Measurements from ENCODE around the gene TSPEAR. TPM values are rescaled to one million over a fixed set of nuclear protein-coding genes. Genes with fewer than 3 reads are reported as not detected.

TSPEAR gene
- total RNA-seq, 1 experiment from 2014 or later: 0.32 TPM

DNA sequence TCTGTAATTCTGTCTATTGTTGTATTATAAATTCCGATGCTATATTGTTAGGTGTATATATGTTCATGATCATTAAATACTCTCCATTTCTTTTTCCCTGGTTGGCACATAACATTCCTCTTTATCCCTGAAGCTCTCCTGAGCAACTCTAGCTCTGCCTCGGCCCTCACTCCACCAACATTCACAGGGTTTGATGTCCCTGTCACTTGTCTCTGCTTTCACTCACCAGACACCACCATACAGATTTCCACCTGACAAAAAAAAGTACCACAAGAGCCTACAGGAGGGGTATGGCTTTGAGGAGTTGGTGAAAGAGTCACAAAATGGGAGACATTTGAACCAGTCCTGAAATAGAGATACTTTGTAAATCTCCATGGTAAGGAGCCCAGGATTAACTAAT is 8.8 kb upstream of the TSPEAR start:
- no peaks in the 10 kb centered on the region for H3K4me1 Mint-ChIP-seq (ENCODE audit: low read depth, unreplicated experiment)
- H3K27me3 Mint-ChIP-seq (ENCODE audit: insufficient read depth, unreplicated experiment): peaks cover 17% of the 10 kb centered on the region
- POLR2A ChIA-PET: no interaction called here
- TF ChIP-seq, protein P1, sequence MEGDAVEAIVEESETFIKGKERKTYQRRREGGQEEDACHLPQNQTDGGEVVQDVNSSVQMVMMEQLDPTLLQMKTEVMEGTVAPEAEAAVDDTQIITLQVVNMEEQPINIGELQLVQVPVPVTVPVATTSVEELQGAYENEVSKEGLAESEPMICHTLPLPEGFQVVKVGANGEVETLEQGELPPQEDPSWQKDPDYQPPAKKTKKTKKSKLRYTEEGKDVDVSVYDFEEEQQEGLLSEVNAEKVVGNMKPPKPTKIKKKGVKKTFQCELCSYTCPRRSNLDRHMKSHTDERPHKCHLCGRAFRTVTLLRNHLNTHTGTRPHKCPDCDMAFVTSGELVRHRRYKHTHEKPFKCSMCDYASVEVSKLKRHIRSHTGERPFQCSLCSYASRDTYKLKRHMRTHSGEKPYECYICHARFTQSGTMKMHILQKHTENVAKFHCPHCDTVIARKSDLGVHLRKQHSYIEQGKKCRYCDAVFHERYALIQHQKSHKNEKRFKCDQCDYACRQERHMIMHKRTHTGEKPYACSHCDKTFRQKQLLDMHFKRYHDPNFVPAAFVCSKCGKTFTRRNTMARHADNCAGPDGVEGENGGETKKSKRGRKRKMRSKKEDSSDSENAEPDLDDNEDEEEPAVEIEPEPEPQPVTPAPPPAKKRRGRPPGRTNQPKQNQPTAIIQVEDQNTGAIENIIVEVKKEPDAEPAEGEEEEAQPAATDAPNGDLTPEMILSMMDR (IDR thresholded peaks at IDR 0.05; ENCODE audit: insufficient read depth in 1 of 2, low read depth in 1 of 2, low read length in 1 of 2, severe bottlenecking in 1 of 2, unreplicated experiment in 1 of 2): no peak
- intact Hi-C loops (cut with micrococcal nuclease; ENCODE audit: unreplicated experiment): no loop called here
- Histone ChIP-seq H3K4me3 (ENCODE audit: low read depth, low read length) (no peak overlapping the region), H3K4me1 (no peaks in the 10 kb centered on the region), H3K9me3 (no peaks in the 10 kb centered on the region), H3K27me3 (replicated peaks; ENCODE audit: control insufficient read depth, insufficient read depth, low read length) (no peaks in the 10 kb centered on the region), H3K36me3 (ENCODE audit: control insufficient read depth, insufficient read depth, low read length) (no peaks in the 10 kb centered on the region)
- DNase-seq: no peak
- H3K9me3 Mint-ChIP-seq (ENCODE audit: unreplicated experiment): no peaks in the 10 kb centered on the region
- no peak overlapping the region for H3K4me3 Mint-ChIP-seq (ENCODE audit: unreplicated experiment)
- no TSS peak for BruUV-seq (replicated peaks)
- CTCF ChIA-PET: no interaction called here
- H3K27ac Mint-ChIP-seq (ENCODE audit: unreplicated experiment): no peak overlapping the region
- H3K36me3 Mint-ChIP-seq (ENCODE audit: insufficient read depth, unreplicated experiment): no peaks in the 10 kb centered on the region

DNA sequence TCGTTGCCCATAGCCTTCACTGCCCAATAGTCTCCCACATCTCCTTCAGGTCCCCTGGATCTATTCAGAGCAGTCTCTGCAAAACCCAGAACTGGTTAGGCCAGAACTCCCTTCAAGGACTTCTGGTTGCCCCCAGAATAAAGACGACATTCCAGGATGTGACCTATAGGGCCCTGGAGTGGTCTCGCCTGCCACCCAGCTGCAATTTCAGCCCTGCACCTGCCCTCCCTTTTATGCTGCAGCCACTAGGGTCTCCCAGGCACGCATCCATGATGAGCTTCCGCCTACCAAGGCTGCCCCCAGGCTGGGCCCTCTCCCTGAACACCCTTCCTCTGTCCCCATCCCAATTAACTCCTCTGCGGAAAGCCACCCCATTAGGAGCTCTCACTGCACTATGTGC is 7.2 kb upstream of the TSPEAR start:
- no peak for DNase-seq
- ChIA-PET CTCF (interaction anchor here (1.0 kb wide), 1 partner anchor 208 kb away, joined by 3 read pairs; no protein-coding TSS in a partner anchor), POLR2A (no interaction called here)
- BruUV-seq (replicated peaks): no TSS peak
- Histone ChIP-seq H3K4me1 (no peaks in the 10 kb centered on the region), H3K4me3 (ENCODE audit: low read depth, low read length) (no peak overlapping the region), H3K9me3 (no peaks in the 10 kb centered on the region), H3K27me3 (replicated peaks; ENCODE audit: control insufficient read depth, insufficient read depth, low read length) (no peaks in the 10 kb centered on the region), H3K36me3 (ENCODE audit: control insufficient read depth, insufficient read depth, low read length) (no peaks in the 10 kb centered on the region)
- intact Hi-C loops (cut with micrococcal nuclease; ENCODE audit: unreplicated experiment): no loop called here
- Mint-ChIP-seq H3K9me3 (ENCODE audit: unreplicated experiment) (no peaks in the 10 kb centered on the region), H3K4me3 (ENCODE audit: unreplicated experiment) (no peak overlapping the region), H3K27me3 (ENCODE audit: insufficient read depth, unreplicated experiment) (peaks cover 17% of the 10 kb centered on the region), H3K27ac (ENCODE audit: unreplicated experiment) (no peak overlapping the region), H3K36me3 (ENCODE audit: insufficient read depth, unreplicated experiment) (no peaks in the 10 kb centered on the region), H3K4me1 (ENCODE audit: low read depth, unreplicated experiment) (no peaks in the 10 kb centered on the region)
- TF ChIP-seq, protein P1 (IDR thresholded peaks at IDR 0.05; ENCODE audit: insufficient read depth in 1 of 2, low read depth in 1 of 2, low read length in 1 of 2, severe bottlenecking in 1 of 2, unreplicated experiment in 1 of 2): peak in 1 of 2 experiments; percentile 38

- ChIA-PET POLR2A (no interaction called here), CTCF (interaction anchor here (1.0 kb wide), 1 partner anchor 207 kb away, joined by 3 read pairs; no protein-coding TSS in a partner anchor)
- no TSS peak for BruUV-seq (replicated peaks)
- Histone ChIP-seq H3K27me3 (replicated peaks; ENCODE audit: control insufficient read depth, insufficient read depth, low read length) (no peaks in the 10 kb centered on the region), H3K9me3 (no peaks in the 10 kb centered on the region), H3K4me1 (no peaks in the 10 kb centered on the region), H3K36me3 (ENCODE audit: control insufficient read depth, insufficient read depth, low read length) (no peaks in the 10 kb centered on the region), H3K4me3 (ENCODE audit: low read depth, low read length) (no peak overlapping the region)
- Mint-ChIP-seq H3K27me3 (ENCODE audit: insufficient read depth, unreplicated experiment) (peaks cover 17% of the 10 kb centered on the region), H3K9me3 (ENCODE audit: unreplicated experiment) (no peaks in the 10 kb centered on the region), H3K27ac (ENCODE audit: unreplicated experiment) (no peak overlapping the region), H3K4me1 (ENCODE audit: low read depth, unreplicated experiment) (no peaks in the 10 kb centered on the region), H3K36me3 (ENCODE audit: insufficient read depth, unreplicated experiment) (no peaks in the 10 kb centered on the region), H3K4me3 (ENCODE audit: unreplicated experiment) (no peak overlapping the region)
- DNase-seq: no peak
- intact Hi-C loops (cut with micrococcal nuclease; ENCODE audit: unreplicated experiment): no loop called here
- TF ChIP-seq, protein P1 (IDR thresholded peaks at IDR 0.05; ENCODE audit: insufficient read depth in 1 of 2, low read depth in 1 of 2, low read length in 1 of 2, severe bottlenecking in 1 of 2, unreplicated experiment in 1 of 2): no peak
Observed at GRCh38 chr21:44718093-44718492, 6.7 kb upstream of the TSPEAR start.

Data from Caco-2 (cell line).